Glutamatergic neuron (in vitro differentiated cells): ENCODE data around the gene OTC. TPM values are rescaled to one million over a fixed set of nuclear protein-coding genes. Genes with fewer than 3 reads are reported as not detected.

Experiments used
- DNase-seq: peaks from one replicate; pipeline ENCODE4 v3.0.0; 2022
- H3K27ac Mint-ChIP-seq: one replicate; pipeline ENCODE4 v1.8.0; 2020; ENCODE audit warnings: mild to moderate bottlenecking, mixed read lengths, inconsistent platforms; ENCODE audit not compliant: unreplicated experiment
- H3K27me3 Mint-ChIP-seq: one replicate; pipeline ENCODE4 v1.8.0; 2020; ENCODE audit warnings: mild to moderate bottlenecking, moderate library complexity, mixed read lengths, inconsistent platforms; ENCODE audit not compliant: unreplicated experiment
- H3K36me3 Mint-ChIP-seq: one replicate; pipeline ENCODE4 v1.8.0; 2020; ENCODE audit warnings: mild to moderate bottlenecking, mixed read lengths, inconsistent platforms; ENCODE audit not compliant: unreplicated experiment
- H3K4me1 Mint-ChIP-seq: one replicate; pipeline ENCODE4 v1.8.0; 2020; ENCODE audit warnings: mild to moderate bottlenecking, low read depth, mixed read lengths, inconsistent platforms; ENCODE audit not compliant: unreplicated experiment
- H3K4me3 Mint-ChIP-seq: one replicate; pipeline ENCODE4 v1.8.0; 2020; ENCODE audit warnings: mild to moderate bottlenecking, mixed read lengths, inconsistent platforms; ENCODE audit not compliant: unreplicated experiment
- H3K9me3 Mint-ChIP-seq: one replicate; pipeline ENCODE4 v1.8.0; 2020; ENCODE audit warnings: mild to moderate bottlenecking, moderate library complexity, mixed read lengths, inconsistent platforms; ENCODE audit not compliant: unreplicated experiment
- CTCF ChIP-seq: fragments of 200-600 bp; sonication (generic); IDR thresholded peaks from one replicate; pipeline ENCODE4 v1.5.0; 2021; ENCODE audit not compliant: partially characterized antibody, unreplicated experiment
- total RNA-seq: library from RNA; stranded (reverse); fragmentation: NEBNext Ultra II Directional; extraction: Animal tissue kit (Norgen Biotek cat#: 25700); gene quantifications from one replicate; pipeline ENCODE4 v1.2.1, GENCODE V29; 2021; ENCODE audit not compliant: unreplicated experiment

Gene OTC
- total RNA-seq, 1 donor from 2014 or later, result not detected

- no peaks in the 10 kb centered on the region for H3K9me3 Mint-ChIP-seq
- peaks cover 1% of the 10 kb centered on the region for H3K4me1 Mint-ChIP-seq
- no peak overlapping the region for H3K4me3 Mint-ChIP-seq
- H3K27me3 Mint-ChIP-seq, result no peaks in the 10 kb centered on the region
- no peak for DNase-seq
- no peak for TF ChIP-seq CTCF
- H3K27ac Mint-ChIP-seq, result no peak overlapping the region
- H3K36me3 Mint-ChIP-seq, result no peaks in the 10 kb centered on the region
Measured at GRCh38 chrX:38336538-38337240, 15.7 kb upstream of the OTC start.

GRCh38 chrX:38341442-38341841, 11.0 kb upstream of the OTC start:
- no peak for DNase-seq
- Mint-ChIP-seq H3K4me3 (no peak overlapping the region), H3K27ac (no peak overlapping the region), H3K4me1 (no peaks in the 10 kb centered on the region), H3K9me3 (no peaks in the 10 kb centered on the region), H3K36me3 (no peaks in the 10 kb centered on the region), H3K27me3 (no peaks in the 10 kb centered on the region)
- TF ChIP-seq CTCF, result no peak

- no peaks in the 10 kb centered on the region for H3K9me3 Mint-ChIP-seq
- no peak for TF ChIP-seq CTCF
- H3K27ac Mint-ChIP-seq, result no peak overlapping the region
- no peaks in the 10 kb centered on the region for H3K36me3 Mint-ChIP-seq
- no peak for DNase-seq
- no peaks in the 10 kb centered on the region for H3K4me1 Mint-ChIP-seq
- no peaks in the 10 kb centered on the region for H3K27me3 Mint-ChIP-seq
- no peak overlapping the region for H3K4me3 Mint-ChIP-seq
Measured at GRCh38 chrX:38342853-38343778, 9.3 kb upstream of the OTC start.

GRCh38 chrX:38346150-38346549, 6.3 kb upstream of the OTC start:
- DNase-seq, result no peak
- no peak overlapping the region for H3K27ac Mint-ChIP-seq
- H3K36me3 Mint-ChIP-seq, result no peaks in the 10 kb centered on the region
- no peak overlapping the region for H3K4me3 Mint-ChIP-seq
- no peaks in the 10 kb centered on the region for H3K27me3 Mint-ChIP-seq
- no peaks in the 10 kb centered on the region for H3K4me1 Mint-ChIP-seq
- no peak for TF ChIP-seq CTCF
- no peaks in the 10 kb centered on the region for H3K9me3 Mint-ChIP-seq

GRCh38 chrX:38347136-38347535, 5.3 kb upstream of the OTC start:
- Mint-ChIP-seq H3K4me1 (no peaks in the 10 kb centered on the region), H3K36me3 (no peaks in the 10 kb centered on the region), H3K9me3 (no peaks in the 10 kb centered on the region), H3K4me3 (no peak overlapping the region), H3K27me3 (no peaks in the 10 kb centered on the region), H3K27ac (no peak overlapping the region)
- no peak for TF ChIP-seq CTCF
- no peak for DNase-seq
